DOHH2 (cell line): Measurements from ENCODE around the gene CDH4.
"Not testable (repeated sequence)": the region's sequence is repeated elsewhere in the genome, so short reads cannot be mapped to it uniquely, and the experiment has no call there.

Experiments used
- H3F3A ChIP-seq: fragments of 200-600 bp; sonication (generic), shearing (Covaris generic); 2 replicates; pipeline ENCODE4 v1.6.0; 2016; ENCODE audit warnings: antibody characterized with exemption, mild to moderate bottlenecking; ENCODE audit not compliant: control insufficient read depth, insufficient read depth
- H3K27ac ChIP-seq: fragments of 200-600 bp; sonication (generic); 2 replicates; pipeline ENCODE4 v1.5.1; 2014; ENCODE audit warnings: low read depth, mild to moderate bottlenecking, low read length, moderate library complexity
- H3K27me3 ChIP-seq: fragments of 200-600 bp; sonication (generic); 2 replicates; pipeline ENCODE4 v1.6.1; 2014; ENCODE audit warnings: mild to moderate bottlenecking, low read length, mixed read lengths; ENCODE audit not compliant: control insufficient read depth
- H3K36me3 ChIP-seq: fragments of 200-600 bp; sonication (generic); 2 replicates; pipeline ENCODE4 v1.6.1; 2014; ENCODE audit warnings: mild to moderate bottlenecking, low read length, moderate library complexity, mixed read lengths; ENCODE audit not compliant: control insufficient read depth
- H3K4me1 ChIP-seq: fragments of 200-600 bp; sonication (generic); 2 replicates; pipeline ENCODE4 v1.6.1; 2014; ENCODE audit warnings: mild to moderate bottlenecking, low read length, mixed read lengths; ENCODE audit not compliant: control insufficient read depth
- H3K4me2 ChIP-seq: fragments of 200-600 bp; sonication (generic); 2 replicates; pipeline ENCODE4 v1.6.0; 2014; ENCODE audit warnings: mild to moderate bottlenecking, low read length, moderate library complexity
- H3K4me3 ChIP-seq: fragments of 200-600 bp; sonication (generic); 2 replicates; pipeline ENCODE4 v1.5.1; 2014; ENCODE audit warnings: mild to moderate bottlenecking, low read length, mixed read lengths
- H3K79me2 ChIP-seq: fragments of 200-600 bp; sonication (generic); 2 replicates; pipeline ENCODE4 v1.6.1; 2014; ENCODE audit warnings: mild to moderate bottlenecking, low read length, mixed read lengths; ENCODE audit not compliant: control insufficient read depth
- H3K9me2 ChIP-seq: fragments of 200-600 bp; sonication (generic); replicated peaks from 2 replicates; pipeline ENCODE4 v1.6.1; 2014; ENCODE audit warnings: mild to moderate bottlenecking, low read length, mixed read lengths; ENCODE audit not compliant: control insufficient read depth
- H3K9me3 ChIP-seq: fragments of 200-600 bp; sonication (generic); 2 replicates; pipeline ENCODE4 v1.6.1; 2014; ENCODE audit warnings: antibody characterized with exemption, low read length, mixed read lengths; ENCODE audit not compliant: control insufficient read depth, insufficient read depth
- H4K20me1 ChIP-seq: fragments of 200-600 bp; sonication (generic); 2 replicates; pipeline ENCODE4 v1.6.0; 2014; ENCODE audit warnings: low read depth, mild to moderate bottlenecking, antibody characterized with exemption, low read length, moderate library complexity; ENCODE audit not compliant: control insufficient read depth, insufficient read depth
- CTCF ChIP-seq: fragments of 200-600 bp; sonication (generic); IDR thresholded peaks from one replicate; pipeline ENCODE4 v1.5.1; 2014; ENCODE audit warnings: antibody characterized with exemption, mild to moderate bottlenecking, low read depth, low read length; ENCODE audit not compliant: poor library complexity, severe bottlenecking
- EZH2phosphoT487 ChIP-seq: fragments of 200-600 bp; sonication (generic); IDR thresholded peaks from 2 replicates; pipeline ENCODE4 v1.6.1; 2017; ENCODE audit warnings: borderline replicate concordance, mild to moderate bottlenecking, antibody characterized with exemption, low read length, moderate library complexity, mixed read lengths

The CDH4 gene

GRCh38 chr20:61940976-61941720 is 689.1 kb downstream of the CDH4 start:
- H4K20me1 ChIP-seq = no peaks in the 10 kb centered on the region
- H3F3A ChIP-seq = no peaks in the 10 kb centered on the region
- H3K4me2 ChIP-seq = no peak overlapping the region
- H3K4me3 ChIP-seq = no peak overlapping the region
- no peaks in the 10 kb centered on the region for H3K9me3 ChIP-seq
- no peaks in the 10 kb centered on the region for H3K4me1 ChIP-seq
- no peaks in the 10 kb centered on the region for H3K9me2 ChIP-seq
- TF ChIP-seq EZH2phosphoT487 (no peak), CTCF (no peak)
- H3K27me3 ChIP-seq = no peaks in the 10 kb centered on the region
- H3K36me3 ChIP-seq = no peaks in the 10 kb centered on the region
- H3K79me2 ChIP-seq = no peaks in the 10 kb centered on the region
- no peak overlapping the region for H3K27ac ChIP-seq

DNA sequence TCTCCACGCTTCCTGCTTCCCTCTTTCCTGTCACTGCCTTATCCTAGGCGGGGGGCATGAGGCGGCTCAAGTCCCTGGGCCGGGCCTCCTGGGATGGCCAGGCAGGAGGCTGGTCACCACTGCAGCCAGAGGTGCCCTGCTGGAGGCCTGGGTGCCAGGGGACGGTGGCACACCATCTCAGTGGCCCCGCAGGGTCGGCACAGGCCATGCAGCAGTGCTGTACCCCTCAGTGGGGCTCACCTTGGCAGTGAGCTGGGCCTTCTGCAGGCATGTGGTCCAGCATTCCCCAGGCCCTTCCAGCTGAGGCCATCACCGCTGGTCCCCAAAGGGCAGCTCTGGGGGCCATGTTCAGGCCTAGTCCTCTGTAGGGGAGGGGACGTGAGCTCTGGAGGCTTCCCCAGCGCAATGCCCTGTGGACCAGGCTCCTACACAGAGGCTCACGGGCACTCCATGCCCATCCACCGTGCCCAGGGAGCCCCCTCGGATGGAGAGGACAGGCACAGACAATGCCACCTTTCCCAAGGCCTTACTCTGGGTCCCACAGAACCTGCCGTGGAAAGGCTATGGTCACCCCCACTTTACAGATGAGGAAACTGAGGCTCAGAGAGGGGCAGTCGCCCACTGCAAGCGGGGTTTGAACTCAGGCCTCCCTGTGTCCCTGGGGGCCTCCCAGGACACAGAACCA is 689.8 kb downstream of the CDH4 start:
- H3F3A ChIP-seq = no peaks in the 10 kb centered on the region
- no peaks in the 10 kb centered on the region for H3K4me1 ChIP-seq
- no peaks in the 10 kb centered on the region for H3K27me3 ChIP-seq
- H3K4me3 ChIP-seq = no peak overlapping the region
- no peaks in the 10 kb centered on the region for H3K36me3 ChIP-seq
- H4K20me1 ChIP-seq = no peaks in the 10 kb centered on the region
- H3K4me2 ChIP-seq = no peak overlapping the region
- no peak overlapping the region for H3K27ac ChIP-seq
- H3K9me3 ChIP-seq = no peaks in the 10 kb centered on the region
- H3K79me2 ChIP-seq = no peaks in the 10 kb centered on the region
- no peaks in the 10 kb centered on the region for H3K9me2 ChIP-seq
- TF ChIP-seq CTCF = no peak
- TF ChIP-seq EZH2phosphoT487 = no peak

DNA sequence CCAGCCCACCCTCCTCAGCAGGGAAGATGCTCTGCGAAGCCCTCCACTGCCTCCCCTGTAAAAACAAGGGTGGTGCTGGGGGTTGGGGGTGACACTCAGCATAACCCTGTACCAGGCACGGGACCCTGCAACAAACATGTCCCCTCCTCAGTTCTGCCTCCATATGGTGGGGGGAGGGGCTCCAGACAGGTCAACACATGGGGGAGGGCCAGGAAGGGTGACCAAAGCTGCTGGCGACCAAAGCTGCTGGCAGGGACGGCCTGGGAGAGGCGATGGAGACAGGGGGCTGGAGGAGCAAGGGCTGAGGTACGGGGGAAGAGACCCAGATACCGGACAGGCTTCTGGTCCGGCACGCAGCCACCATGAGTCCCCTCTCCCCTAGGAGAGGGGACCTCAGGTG is 690.5 kb downstream of the CDH4 start:
- Histone ChIP-seq H3K4me3 (no peak overlapping the region), H3K9me2 (no peaks in the 10 kb centered on the region), H3K36me3 (no peaks in the 10 kb centered on the region), H4K20me1 (no peaks in the 10 kb centered on the region), H3K27me3 (no peaks in the 10 kb centered on the region), H3K4me2 (no peak overlapping the region), H3K27ac (no peak overlapping the region), H3K79me2 (no peaks in the 10 kb centered on the region), H3F3A (no peaks in the 10 kb centered on the region), H3K4me1 (no peaks in the 10 kb centered on the region), H3K9me3 (no peaks in the 10 kb centered on the region)
- TF ChIP-seq EZH2phosphoT487 = no peak
- TF ChIP-seq CTCF = no peak

- not testable (repeated sequence) for H3K27ac ChIP-seq, H3K4me3 ChIP-seq, H4K20me1 ChIP-seq, H3K27me3 ChIP-seq, H3K9me2 ChIP-seq, H3K9me3 ChIP-seq, H3K79me2 ChIP-seq, H3F3A ChIP-seq, H3K36me3 ChIP-seq, H3K4me2 ChIP-seq, H3K4me1 ChIP-seq
Observed at GRCh38 chr20:61944967-61945366, 692.9 kb downstream of the CDH4 start.

- H3F3A ChIP-seq, H3K4me2 ChIP-seq, H3K36me3 ChIP-seq, H3K9me2 ChIP-seq, H3K4me3 ChIP-seq, H3K4me1 ChIP-seq, H3K27me3 ChIP-seq, H3K79me2 ChIP-seq, H3K27ac ChIP-seq, H3K9me3 ChIP-seq, H4K20me1 ChIP-seq: not testable (repeated sequence)
Observed at GRCh38 chr20:61945495-61945894, 693.4 kb downstream of the CDH4 start.
